Naive thymus-derived CD8-positive, alpha-beta T cell (primary cell): ENCODE data around the gene TTLL11. TPM values are rescaled to one million over a fixed set of nuclear protein-coding genes. Genes with fewer than 3 reads are reported as not detected.
"Not testable (repeated sequence)": the region's sequence is repeated elsewhere in the genome, so short reads cannot be mapped to it uniquely, and the experiment has no call there.

ENCODE experiments used
- ATAC-seq, 2 donors: fragments of 150-1000 bp; cut with Tn5 transposase in 1 of 2; sonication (Bioruptor Pico), chemical (Tn5 transposase) in 1 of 2; 1 replicate in 1 of 2; 2 replicates in 1 of 2; pipeline ENCODE4 v1.10.0; 2021; ENCODE audit warnings: mild to moderate bottlenecking in 2 of 2, moderate library complexity in 2 of 2
- POLR2A ChIA-PET: fragments of 350-600 bp; sonication (Branson Sonifier 250); formaldehyde crosslinking; loops from one replicate; lab custom pipeline; 2021; ENCODE audit warnings: antibody characterized with exemption; lab: Charles Lee
- DNase-seq, 10 donors: peaks; one replicate each; pipeline versions ENCODE4 v3.0.0 to v3.0.0-alpha.2; 2020 to 2022
- H3K27ac Mint-ChIP-seq, 10 donors: one replicate each; pipeline ENCODE4 v1.8.0; 2020 to 2022; ENCODE audit warnings: mild to moderate bottlenecking in 10 of 10, mixed read lengths in 10 of 10, moderate library complexity in 4 of 10, inconsistent platforms in 1 of 10
- H3K27me3 Mint-ChIP-seq, 5 donors: one replicate each; pipeline ENCODE4 v1.8.0; 2021 to 2022; ENCODE audit warnings: mixed read lengths in 5 of 5
- H3K36me3 Mint-ChIP-seq, 3 donors: one replicate each; pipeline ENCODE4 v1.8.0; 2020 to 2022; ENCODE audit warnings: mixed read lengths in 3 of 3, mild to moderate bottlenecking in 2 of 3, inconsistent platforms in 1 of 3
- H3K4me1 Mint-ChIP-seq, 4 donors: one replicate each; pipeline ENCODE4 v1.8.0; 2021 to 2022; ENCODE audit warnings: mixed read lengths in 4 of 4
- H3K4me3 Mint-ChIP-seq, 10 donors: one replicate each; pipeline ENCODE4 v1.8.0; 2020 to 2022; ENCODE audit warnings: mild to moderate bottlenecking in 10 of 10, mixed read lengths in 10 of 10, moderate library complexity in 6 of 10, inconsistent platforms in 1 of 10
- H3K9me3 Mint-ChIP-seq, 9 donors: one replicate each; pipeline ENCODE4 v1.8.0; 2020 to 2022; ENCODE audit warnings: mixed read lengths in 9 of 9, mild to moderate bottlenecking in 3 of 9, inconsistent platforms in 1 of 9, moderate library complexity in 1 of 9
- polyA plus RNA-seq, 3 donors: library from polyadenylated mRNA; unstranded; fragments of 300-500 nt; fragmentation: Illumina TruSeq; gene quantifications; one replicate each; pipeline ENCODE4 v1.2.3, GENCODE V29; 2021
- total RNA-seq, 8 experiments: library from RNA in 2 of 8; stranded (reverse) in 2 of 8; gene quantifications; one replicate each; pipeline ENCODE4 v1.2.3 and lab custom pipeline; 2021 to 2026

The TTLL11 gene
- total and polyA plus RNA-seq, 5 experiments from 2014 or later = 2.6 to 6.9 (median 3.8) TPM

GRCh38 chr9:121898856-121899255 lies 194.3 kb downstream of the TTLL11 start:
- Mint-ChIP-seq H3K27ac (peak overlapping the region in 2 of 10 donors; percentile 9 to 53), H3K36me3 (peaks cover 0 to 7% (median 0%) of the 10 kb centered on the region in 3 donors), H3K27me3 (no peaks in the 10 kb centered on the region), H3K4me3 (no peak overlapping the region), H3K9me3 (peaks cover 0 to 20% (median 4%) of the 10 kb centered on the region in 9 donors), H3K4me1 (peaks cover 0 to 2% (median 0%) of the 10 kb centered on the region in 4 donors)
- POLR2A ChIA-PET = no interaction called here
- DNase-seq (no peak), ATAC-seq (no peak)

- POLR2A ChIA-PET = no interaction called here
- Mint-ChIP-seq H3K9me3 (peaks cover 0 to 20% (median 4%) of the 10 kb centered on the region in 9 donors), H3K4me1 (peaks cover 0 to 2% (median 0%) of the 10 kb centered on the region in 4 donors), H3K27me3 (no peaks in the 10 kb centered on the region), H3K27ac (peak overlapping the region in 1 of 10 donors; percentile 3), H3K36me3 (peaks cover 0 to 7% (median 0%) of the 10 kb centered on the region in 3 donors), H3K4me3 (no peak overlapping the region)
- ATAC-seq (no peak), DNase-seq (no peak)
Measured at GRCh38 chr9:121897140-121897539, 196.0 kb downstream of the TTLL11 start.

DNA sequence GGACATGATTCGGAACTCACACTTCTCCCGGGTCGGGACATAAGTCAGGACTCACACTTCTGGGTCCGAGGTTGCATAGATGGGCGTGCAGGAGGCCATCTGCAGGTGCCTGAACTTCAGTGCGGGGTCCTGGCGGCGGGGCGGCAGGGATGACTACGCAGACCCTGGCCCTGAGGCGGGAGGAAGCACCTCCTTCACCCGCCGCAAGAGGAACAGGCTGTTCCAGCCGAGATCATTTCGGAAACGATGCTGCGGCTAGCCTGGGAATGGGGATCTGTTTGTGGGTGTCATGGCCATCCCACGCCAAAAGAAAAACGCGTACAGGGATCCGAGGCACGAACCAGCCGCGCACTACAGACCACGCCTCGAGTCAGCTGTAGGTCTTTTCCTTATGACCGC lies 196.6 kb downstream of the TTLL11 start:
- no peak overlapping the region for H3K4me3 Mint-ChIP-seq
- peaks cover 0 to 2% (median 0%) of the 10 kb centered on the region in 4 donors for H3K4me1 Mint-ChIP-seq
- no peaks in the 10 kb centered on the region for H3K27me3 Mint-ChIP-seq
- ATAC-seq = no peak
- POLR2A ChIA-PET = no interaction called here
- H3K27ac Mint-ChIP-seq = no peak overlapping the region
- peaks cover 0 to 19% (median 4%) of the 10 kb centered on the region in 9 donors for H3K9me3 Mint-ChIP-seq
- H3K36me3 Mint-ChIP-seq = peaks cover 0 to 7% (median 0%) of the 10 kb centered on the region in 3 donors
- DNase-seq = no peak

GRCh38 chr9:121895818-121896544 lies 197.1 kb downstream of the TTLL11 start:
- ATAC-seq (no peak), DNase-seq (no peak)
- peaks cover 0 to 2% (median 0%) of the 10 kb centered on the region in 4 donors for H3K4me1 Mint-ChIP-seq
- H3K36me3 Mint-ChIP-seq = peaks cover 0 to 7% (median 0%) of the 10 kb centered on the region in 3 donors
- peaks cover 0 to 18% (median 4%) of the 10 kb centered on the region in 9 donors for H3K9me3 Mint-ChIP-seq
- POLR2A ChIA-PET = no interaction called here
- H3K4me3 Mint-ChIP-seq = no peak overlapping the region
- H3K27me3 Mint-ChIP-seq = peaks cover 0 to 2% (median 0%) of the 10 kb centered on the region in 5 donors
- no peak overlapping the region for H3K27ac Mint-ChIP-seq

DNA sequence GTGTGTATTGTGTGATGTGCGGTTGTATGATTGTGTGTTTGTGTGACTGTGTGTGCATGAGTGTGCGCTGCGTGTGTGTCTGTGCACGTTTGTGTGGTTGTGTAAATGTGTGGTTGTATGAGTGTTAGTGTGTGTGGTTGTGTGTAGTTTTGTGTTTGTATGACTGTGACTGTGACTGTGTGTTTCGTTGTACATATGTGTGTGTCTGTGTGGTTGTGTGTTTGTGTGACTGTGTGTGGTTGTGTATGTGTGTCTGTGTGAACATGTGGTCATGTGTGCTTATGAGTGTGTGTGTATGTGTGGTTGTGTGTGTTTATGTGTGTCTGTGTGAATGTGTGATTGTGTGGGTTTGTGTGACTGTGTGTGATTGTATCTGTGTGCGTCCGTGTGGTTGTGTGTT lies 197.8 kb downstream of the TTLL11 start:
- H3K36me3 Mint-ChIP-seq = peaks cover 0 to 3% (median 0%) of the 10 kb centered on the region in 3 donors
- no peak for DNase-seq
- peaks cover 0 to 12% (median 2%) of the 10 kb centered on the region in 9 donors for H3K9me3 Mint-ChIP-seq
- no peak overlapping the region for H3K4me3 Mint-ChIP-seq
- peaks cover 0 to 2% (median 0%) of the 10 kb centered on the region in 5 donors for H3K27me3 Mint-ChIP-seq
- peaks cover 0 to 2% (median 0%) of the 10 kb centered on the region in 4 donors for H3K4me1 Mint-ChIP-seq
- ATAC-seq = no peak
- H3K27ac Mint-ChIP-seq = no peak overlapping the region
- POLR2A ChIA-PET = no interaction called here

DNA sequence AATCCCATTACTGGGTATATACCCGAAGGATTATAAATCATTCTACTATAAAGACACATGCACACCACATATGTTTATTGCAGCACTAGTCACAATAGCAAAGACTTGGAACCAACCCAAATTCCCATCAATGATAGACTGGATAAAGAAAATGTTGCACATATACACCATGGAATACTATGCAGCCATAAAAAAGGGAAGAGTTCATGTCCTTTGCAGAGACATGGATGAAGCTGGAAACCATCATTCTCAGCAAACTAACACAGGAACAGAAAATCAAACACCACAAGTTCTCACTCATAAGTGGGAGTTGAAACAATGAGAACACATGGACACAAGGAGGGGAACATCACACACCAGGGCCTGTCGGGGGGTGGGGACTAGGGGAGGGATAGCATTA lies 198.7 kb downstream of the TTLL11 start:
- H3K9me3 Mint-ChIP-seq = not testable (repeated sequence)

GRCh38 chr9:121893786-121894185 lies 199.3 kb downstream of the TTLL11 start:
- H3K4me3 Mint-ChIP-seq = no peak overlapping the region
- ATAC-seq = no peak
- peaks cover 0 to 2% (median 0%) of the 10 kb centered on the region in 4 donors for H3K4me1 Mint-ChIP-seq
- POLR2A ChIA-PET = no interaction called here
- no peak for DNase-seq
- H3K27me3 Mint-ChIP-seq = peaks cover 0 to 2% (median 0%) of the 10 kb centered on the region in 5 donors
- H3K36me3 Mint-ChIP-seq = no peaks in the 10 kb centered on the region
- H3K27ac Mint-ChIP-seq = no peak overlapping the region
- H3K9me3 Mint-ChIP-seq = no peaks in the 10 kb centered on the region

More for the DNA sequence above, 198.7 kb downstream of the TTLL11 start:
- DNase-seq, POLR2A ChIA-PET, H3K27me3 Mint-ChIP-seq, ATAC-seq, H3K36me3 Mint-ChIP-seq, H3K4me3 Mint-ChIP-seq, H3K27ac Mint-ChIP-seq, H3K4me1 Mint-ChIP-seq: not testable (repeated sequence)

DNA sequence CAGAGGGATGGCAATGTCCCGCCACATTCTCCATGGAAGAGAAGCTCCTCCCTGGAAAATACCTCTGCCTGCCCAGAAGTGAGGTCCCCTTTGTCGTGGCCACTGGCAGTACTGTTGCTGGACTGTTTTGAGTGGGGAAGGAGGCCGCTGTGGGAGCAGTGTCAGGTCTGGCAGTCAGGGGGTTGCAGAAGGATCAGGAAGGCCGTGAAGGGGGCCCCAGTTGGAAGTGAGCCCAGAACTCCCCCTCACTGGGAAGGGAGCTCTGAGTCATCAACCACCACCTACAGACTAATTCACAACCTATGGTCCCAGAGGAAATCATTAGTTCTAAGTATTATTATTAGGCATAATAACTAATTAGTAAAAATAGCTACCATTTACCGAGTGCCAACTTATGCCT lies 200.4 kb downstream of the TTLL11 start:
- Mint-ChIP-seq H3K9me3 (no peaks in the 10 kb centered on the region), H3K27me3 (peaks cover 0 to 2% (median 0%) of the 10 kb centered on the region in 5 donors), H3K27ac (no peak overlapping the region), H3K4me1 (peaks cover 0 to 2% (median 0%) of the 10 kb centered on the region in 4 donors), H3K4me3 (no peak overlapping the region), H3K36me3 (no peaks in the 10 kb centered on the region)
- ATAC-seq (no peak), DNase-seq (no peak)
- POLR2A ChIA-PET = no interaction called here

DNA sequence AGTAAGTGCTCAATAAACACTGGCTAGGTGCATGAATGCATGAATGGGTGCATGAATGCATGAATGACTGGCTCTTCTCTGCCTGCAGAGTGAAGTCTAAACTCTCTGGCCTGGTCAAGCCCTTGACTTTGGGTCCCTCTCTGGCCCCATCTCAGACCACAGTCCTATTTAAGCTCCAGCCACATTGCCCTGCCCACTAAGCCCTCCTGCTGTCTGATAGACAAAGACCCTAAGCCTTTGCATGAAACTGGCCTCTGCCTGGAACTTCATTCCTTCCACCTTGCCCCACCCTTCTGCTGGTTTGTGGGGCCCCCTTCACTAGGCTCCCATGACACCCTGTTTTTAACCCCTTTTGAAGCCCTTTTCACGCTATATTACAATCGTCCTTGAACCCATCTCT lies 202.4 kb downstream of the TTLL11 start:
- no peak overlapping the region for H3K4me3 Mint-ChIP-seq
- ATAC-seq (no peak), DNase-seq (no peak)
- H3K27me3 Mint-ChIP-seq = peaks cover 0 to 2% (median 0%) of the 10 kb centered on the region in 5 donors
- H3K4me1 Mint-ChIP-seq = no peaks in the 10 kb centered on the region
- H3K27ac Mint-ChIP-seq = no peak overlapping the region
- H3K9me3 Mint-ChIP-seq = no peaks in the 10 kb centered on the region
- POLR2A ChIA-PET = no interaction called here
- no peaks in the 10 kb centered on the region for H3K36me3 Mint-ChIP-seq

DNA sequence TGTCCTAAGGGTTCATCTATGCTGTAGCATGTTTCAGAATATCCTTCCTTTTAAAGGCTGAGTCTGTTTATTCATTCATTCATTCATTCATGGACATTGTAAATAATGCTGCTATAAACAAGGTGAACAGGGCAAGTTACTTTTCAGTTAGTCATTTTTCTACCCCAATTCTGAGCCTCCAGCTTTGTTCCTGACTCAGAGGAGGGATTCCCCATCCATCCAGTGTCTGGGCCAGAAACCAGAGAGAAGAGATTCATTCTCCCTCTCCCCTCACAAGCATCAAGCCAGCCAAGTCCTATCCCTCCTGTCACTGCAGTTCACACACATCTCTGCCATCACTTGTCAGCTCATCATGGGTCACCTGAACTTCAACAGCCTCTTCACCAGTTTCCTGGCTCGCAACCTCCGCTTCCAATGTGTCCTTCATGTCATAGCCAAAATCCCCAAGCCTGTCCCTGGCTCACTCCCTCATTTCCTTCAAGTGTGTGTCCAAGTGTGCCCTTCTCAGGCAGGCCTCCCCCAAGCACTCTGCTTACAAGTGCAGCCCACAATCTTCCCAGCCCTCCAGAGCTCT lies 203.0 kb downstream of the TTLL11 start:
- Mint-ChIP-seq H3K4me1 (peaks cover 0 to 2% (median 0%) of the 10 kb centered on the region in 4 donors), H3K9me3 (no peaks in the 10 kb centered on the region), H3K36me3 (no peaks in the 10 kb centered on the region), H3K27ac (no peak overlapping the region), H3K4me3 (no peak overlapping the region), H3K27me3 (peaks cover 0 to 2% (median 0%) of the 10 kb centered on the region in 5 donors)
- ATAC-seq (no peak), DNase-seq (no peak)
- POLR2A ChIA-PET = no interaction called here

- Mint-ChIP-seq H3K4me1 (peaks cover 0 to 2% (median 0%) of the 10 kb centered on the region in 4 donors), H3K27me3 (peaks cover 0 to 2% (median 0%) of the 10 kb centered on the region in 5 donors)
Measured at GRCh38 chr9:121888438-121888775, 204.7 kb downstream of the TTLL11 start.

DNA sequence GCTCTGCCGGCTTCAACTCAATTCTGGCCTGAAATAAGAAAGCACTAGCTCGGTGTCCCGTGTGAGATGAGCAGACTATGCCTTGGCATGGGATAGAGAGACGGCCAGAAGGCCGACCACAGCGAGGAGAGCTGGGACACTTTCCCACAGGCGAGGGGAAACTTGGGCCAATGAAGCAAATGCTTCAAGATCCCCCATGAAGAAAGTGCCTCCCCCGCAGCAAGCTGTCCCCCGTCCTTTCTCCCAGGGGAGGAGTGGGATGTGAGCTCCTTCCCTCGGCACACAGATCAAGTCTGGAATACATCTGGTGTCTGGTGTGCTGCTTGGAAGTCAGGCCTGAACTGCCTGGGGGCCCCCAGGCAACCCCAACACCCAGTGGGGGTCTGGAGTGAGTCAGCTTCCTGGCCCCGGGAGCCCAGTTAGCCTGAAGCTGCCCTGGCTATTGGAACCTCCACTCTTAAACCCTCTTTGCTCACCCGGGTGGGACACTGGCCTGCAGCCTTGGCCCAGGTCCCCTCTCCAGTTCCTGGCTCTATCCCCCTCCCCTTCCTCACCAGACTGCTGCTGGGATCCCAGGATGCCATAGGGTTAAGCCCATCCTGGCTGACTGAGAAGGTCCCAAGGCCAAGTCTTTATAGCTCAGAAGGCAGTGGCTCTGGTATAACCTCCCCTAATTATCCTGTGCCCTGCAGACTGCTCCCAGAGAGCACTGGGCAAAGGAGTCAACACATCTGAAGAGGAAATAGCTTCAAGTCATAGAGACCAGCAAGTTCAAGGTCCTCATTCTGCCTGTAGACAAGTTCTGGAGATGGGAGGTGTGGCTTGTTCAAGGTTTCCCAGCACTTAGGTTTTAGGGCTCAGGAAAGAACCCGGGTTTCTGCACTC lies 205.3 kb downstream of the TTLL11 start:
- Mint-ChIP-seq H3K27me3 (peaks cover 0 to 2% (median 0%) of the 10 kb centered on the region in 5 donors), H3K27ac (no peak overlapping the region), H3K4me1 (peaks cover 0 to 2% (median 0%) of the 10 kb centered on the region in 4 donors), H3K9me3 (no peaks in the 10 kb centered on the region), H3K4me3 (no peak overlapping the region), H3K36me3 (no peaks in the 10 kb centered on the region)
- ATAC-seq (no peak), DNase-seq (no peak)
- POLR2A ChIA-PET = no interaction called here

More at GRCh38 chr9:121888438-121888775, 204.7 kb downstream of the TTLL11 start:
- no peaks in the 10 kb centered on the region for H3K9me3 Mint-ChIP-seq
- no peak for ATAC-seq
- no peak overlapping the region for H3K4me3 Mint-ChIP-seq
- POLR2A ChIA-PET = no interaction called here
- no peaks in the 10 kb centered on the region for H3K36me3 Mint-ChIP-seq
- H3K27ac Mint-ChIP-seq = no peak overlapping the region
- no peak for DNase-seq
